K562 (cell line): ENCODE results near the gene SEPTIN8. TPM values are rescaled to one million over a fixed set of nuclear protein-coding genes. Genes with fewer than 3 reads are reported as not detected.

Experiments
- ATAC-seq: fragments of 200-7000 bp; cut with Tn5 transposase; 3 replicates; pipeline ENCODE4 v1.9.1; 2020; ENCODE audit warnings: moderate library complexity
- BruUV-seq: library from RNA; stranded (reverse); fragments of 400-500 nt; replicated peaks from 2 replicates; lab custom pipeline; 2021; lab: Mats Ljungman, UMichigan
- CTCF ChIA-PET: fragments of 300-600 bp; formaldehyde crosslinking; extraction: SDS; loops from one replicate; lab custom pipeline; 2021; ENCODE audit warnings: low intra/inter-chr PET ratio; lab: Yijun Ruan, JAX
- POLR2A ChIA-PET: fragments of 300-600, 350-650 bp; sonication (Branson Sonifier 250); formaldehyde crosslinking; extraction: SDS; loops from one replicate; lab custom pipeline; 2021; ENCODE audit warnings: antibody characterized with exemption, inconsistent platforms; lab: Yijun Ruan, JAX
- DNase-seq, 4 experiments: peaks; one replicate each; pipeline versions ENCODE4 v3.0.0 to v3.0.0-alpha.2; 2011 to 2018; ENCODE audit warnings: low spot score in 3 of 4, mixed read lengths in 3 of 4; ENCODE audit errors: extremely low read depth in 1 of 4
- FAIRE-seq: peaks from 2 replicates; lab custom pipeline; 2011; peaks lifted over from hg19 to GRCh38; lab: Jason Lieb, UNC
- H2AFZ ChIP-seq: 2 replicates; pipeline ENCODE4 v1.6.0; 2011; ENCODE audit warnings: low read depth, low read length, control low read depth, inconsistent platforms
- H3K27ac ChIP-seq: fragments of 200-600 bp; 3 replicates; pipeline ENCODE4 v1.8.0; 2011; ENCODE audit warnings: low read depth, mild to moderate bottlenecking, control low read depth, inconsistent platforms, low read length, moderate library complexity, mixed read lengths; ENCODE audit errors: extremely low read depth
- H3K27me3 ChIP-seq, 2 experiments: fragments of 300-600 bp in 1 of 2; 2 replicates in 1 of 2; 3 replicates in 1 of 2; pipeline versions ENCODE4 v1.6.0 to v1.8.0; 2011; ENCODE audit warnings: inconsistent platforms in 2 of 2, low read length in 2 of 2, mild to moderate bottlenecking in 1 of 2, mixed read lengths in 1 of 2, moderate library complexity in 1 of 2; ENCODE audit not compliant: control insufficient read depth in 2 of 2, insufficient read depth in 2 of 2
- H3K36me3 ChIP-seq: fragments of 300-600 bp; 3 replicates; pipeline ENCODE4 v1.8.0; 2011; ENCODE audit warnings: mild to moderate bottlenecking, low read length, inconsistent platforms; ENCODE audit not compliant: control insufficient read depth, insufficient read depth
- H3K4me1 ChIP-seq, 2 experiments: fragments of 200-600 bp in 1 of 2; replicated peaks in 1 of 2; 2 replicates in 1 of 2; 3 replicates in 1 of 2; pipeline versions ENCODE4 v1.5.1 to v1.8.0; 2011; ENCODE audit warnings: inconsistent platforms in 2 of 2, low read length in 2 of 2, mild to moderate bottlenecking in 1 of 2, mixed read lengths in 1 of 2, moderate library complexity in 1 of 2; ENCODE audit not compliant: control insufficient read depth in 2 of 2, insufficient read depth in 2 of 2
- H3K4me2 ChIP-seq: 2 replicates; pipeline ENCODE4 v1.6.1; 2011; ENCODE audit warnings: low read length, control low read depth, inconsistent platforms, mixed read lengths; ENCODE audit not compliant: insufficient read depth
- H3K4me3 ChIP-seq: fragments of 200-600 bp; sonication (generic), shearing (Covaris generic); 2 replicates; pipeline ENCODE4 v1.5.1; 2016; ENCODE audit warnings: control low read depth, inconsistent platforms
- H3K79me2 ChIP-seq: fragments of 200-600 bp; 3 replicates; pipeline ENCODE4 v1.8.0; 2011; ENCODE audit warnings: low read length, inconsistent platforms; ENCODE audit not compliant: control insufficient read depth, insufficient read depth
- H3K9ac ChIP-seq, 2 experiments: 2 replicates each; pipeline versions ENCODE4 v1.6.0 to v1.6.1; 2011; ENCODE audit warnings: low read depth in 2 of 2, low read length in 2 of 2, control low read depth in 1 of 2, inconsistent platforms in 1 of 2, mild to moderate bottlenecking in 1 of 2, mixed read lengths in 1 of 2; ENCODE audit not compliant: insufficient read depth in 1 of 2
- H3K9me1 ChIP-seq: one replicate; pipeline ENCODE4 v1.6.0; 2011; ENCODE audit warnings: inconsistent platforms, mild to moderate bottlenecking, low read length, moderate library complexity; ENCODE audit not compliant: control insufficient read depth, insufficient read depth
- H3K9me3 ChIP-seq: replicated peaks from 2 replicates; pipeline ENCODE4 v1.5.1; 2011; ENCODE audit warnings: low read depth, low read length, inconsistent platforms; ENCODE audit not compliant: control insufficient read depth, insufficient read depth
- H4K20me1 ChIP-seq: replicated peaks from 2 replicates; pipeline ENCODE4 v1.6.1; 2011; ENCODE audit warnings: low read length, inconsistent platforms, mixed read lengths; ENCODE audit not compliant: control insufficient read depth, insufficient read depth
- ARID3A ChIP-seq: IDR thresholded peaks from 2 replicates; pipeline ENCODE4 v1.6.1; 2012; ENCODE audit warnings: low read depth, low read length, improper control_type of control experiment, borderline replicate concordance
- GATAD2B ChIP-seq: fragments of 450-650 bp; IDR thresholded peaks from 2 replicates; pipeline ENCODE4 v1.6.1; 2017; ENCODE audit warnings: mild to moderate bottlenecking, borderline replicate concordance
- MTA2 ChIP-seq: fragments of 450-650 bp; IDR thresholded peaks from 2 replicates; pipeline ENCODE4 v1.6.1; 2016; ENCODE audit warnings: low read depth
- TBP ChIP-seq: optimal IDR thresholded peaks from 2 replicates; pipeline ENCODE3; 2011; ENCODE audit warnings: low read depth, low read length, improper control_type of control experiment
- TCF3 ChIP-seq: sonication (generic); formaldehyde crosslinking; IDR thresholded peaks from 2 replicates; pipeline ENCODE4 v1.4.0; 2020; ENCODE audit warnings: mild to moderate bottlenecking, missing genetic modification reagents
- TFAM ChIP-seq: fragments of 250-450 bp; sonication (Bioruptor Pico); conservative IDR thresholded peaks from 2 replicates; pipeline ENCODE4 v1.5.0; 2021; ENCODE audit warnings: mild to moderate bottlenecking, moderate library complexity
- YBX1 ChIP-seq: fragments of 450-650 bp; IDR thresholded peaks from 2 replicates; pipeline ENCODE4 v1.7.1; 2016; ENCODE audit warnings: mild to moderate bottlenecking
- YY1 ChIP-seq, 3 experiments: IDR thresholded peaks; 2 replicates each; pipeline ENCODE4 v1.6.1; 2011; ENCODE audit warnings: low read length in 2 of 3, mild to moderate bottlenecking in 2 of 3, moderate library complexity in 2 of 3, borderline replicate concordance in 1 of 3, control low read depth in 1 of 3, low read depth in 1 of 3; ENCODE audit not compliant: insufficient read depth in 3 of 3, insufficient replicate concordance in 2 of 3, control insufficient read depth in 1 of 3, insufficient read length in 1 of 3; ENCODE audit errors: extremely low read depth in 1 of 3
- ZFP36 ChIP-seq: fragments of 150-350 bp; IDR thresholded peaks from 2 replicates; pipeline ENCODE4 v1.6.1; 2018; ENCODE audit warnings: low read length, low read depth; ENCODE audit not compliant: partially characterized antibody
- ZFP91 ChIP-seq: sonication (generic); formaldehyde crosslinking; IDR thresholded peaks from 2 replicates; pipeline ENCODE4 v1.8.0; 2022; ENCODE audit warnings: mild to moderate bottlenecking, missing genetic modification reagents
- ZFPM2 ChIP-seq: fragments of 250-450 bp; sonication (Bioruptor Pico); IDR thresholded peaks from 2 replicates; pipeline ENCODE4 v1.5.1; 2022; ENCODE audit warnings: mild to moderate bottlenecking
- ZNF165 ChIP-seq: fragments of 250-450 bp; sonication (Bioruptor Pico); IDR thresholded peaks from 2 replicates; pipeline ENCODE4 v1.4.0; 2020; ENCODE audit warnings: borderline replicate concordance
- ZNF224 ChIP-seq: sonication (generic); formaldehyde crosslinking; IDR thresholded peaks from 2 replicates; pipeline ENCODE4 v1.8.0; 2022; ENCODE audit warnings: mild to moderate bottlenecking, missing genetic modification reagents
- ZNF354B ChIP-seq: fragments of 250-450 bp; sonication (Bioruptor Pico); IDR thresholded peaks from 2 replicates; pipeline ENCODE4 v1.4.0; 2020
- WGBS: fragments of 100-300 bp; shearing (Covaris generic); methylation state at CpG from one replicate; pipeline ENCODE4 v1.1.6; 2016; ENCODE audit warnings: low coverage, mixed read lengths; ENCODE audit not compliant: insufficient coverage; ENCODE audit errors: missing lambda C conversion rate; 5-methylcytosine and 5-hydroxymethylcytosine counted together
- in situ Hi-C: fragments of 300-500 bp; cut with MboI; formaldehyde crosslinking; loops from 4 replicates; pipeline ENCODE4 v1.15.0; 2018; ENCODE audit warnings: inconsistent platforms, mixed read lengths
- intact Hi-C: fragments of 100-400 bp; cut with micrococcal nuclease; formaldehyde crosslinking; loops from 2 replicates; pipeline ENCODE4 v1.14.2; 2022
- polyA plus RNA-seq, 8 experiments: library from polyadenylated mRNA; depleted of rRNA in 4 of 8; stranded (reverse) in 5 of 8; unstranded in 3 of 8; fragments of >200 nt; fragmentation: Nextera tagmentation in 2 of 8; fragmentation: Illumina TruSeq in 1 of 8; extraction: Ambion mirVana in 2 of 8; extraction: Trizol in 1 of 8; gene quantifications; 2 replicates each; pipeline versions ENCODE4 v1.2.1 to v1.2.3, GENCODE V29; 2011 to 2014; ENCODE audit warnings: inconsistent platforms in 1 of 8, missing spikeins in 1 of 8
- total RNA-seq, 7 experiments: library from RNA; depleted of rRNA in 6 of 7; stranded (reverse); fragments of >200 nt in 6 of 7; fragmentation: Illumina TruSeq in 2 of 7; extraction: Trizol in 2 of 7; gene quantifications; 2 replicates each; pipeline versions ENCODE4 v1.2.1 to v1.2.3, GENCODE V29; 2011 to 2021; ENCODE audit warnings: low replicate concordance in 1 of 7

Gene SEPTIN8
- total and polyA plus RNA-seq, 9 of the 15 experiments (the other 6 are each of a cell fraction or from before 2014, with no cell fraction given), result 19.3 to 142 (median 101) TPM

- no peak overlapping the region for H3K4me2 ChIP-seq
Measured at GRCh38 chr5:132810605-132811004, 33.6 kb upstream of the SEPTIN8 start.

GRCh38 chr5:132808866-132809265 lies 31.8 kb upstream of the SEPTIN8 start:
- ATAC-seq (no peak), FAIRE-seq (no peak), DNase-seq (no peak)
- intact Hi-C loops (no loop called here), in situ Hi-C loops (no loop called here)
- Histone ChIP-seq H3K4me2 (no peak overlapping the region), H3K9me1 (no peaks in the 10 kb centered on the region), H2AFZ (peak overlapping the region; percentile 71), H3K4me3 (no peak overlapping the region), H3K9ac (no peak overlapping the region), H3K36me3 (no peaks in the 10 kb centered on the region), H3K27ac (no peak overlapping the region), H4K20me1 (no peaks in the 10 kb centered on the region), H3K79me2 (no peaks in the 10 kb centered on the region), H3K4me1 (peaks cover 7 to 10% of the 10 kb centered on the region in 2 experiments; a peak in 3 of 5 replicates), H3K27me3 (no peaks in the 10 kb centered on the region), H3K9me3 (no peaks in the 10 kb centered on the region)
- no TSS peak for BruUV-seq
- 16% methylated on average over 3 of the region's 3 CpGs for WGBS
- CTCF ChIA-PET, result interaction anchor here (0.6 kb wide), 1 partner anchor 37 kb away, joined by 4 read pairs; no protein-coding TSS in a partner anchor
- POLR2A ChIA-PET, result interaction anchor here (0.6 to 2.1 kb wide), 10 partner anchors 8 to 76 kb away, joined by 3 to 20 read pairs (median 4); partner anchors contain the start of gene SEPTIN8
- TF ChIP-seq YBX1 (no peak), YY1 (IDR thresholded peaks at IDR 0.05; ENCODE audit: borderline replicate concordance in 1 of 3, control insufficient read depth in 1 of 3, extremely low read depth in 1 of 3, insufficient read depth in 3 of 3, insufficient read length in 1 of 3, insufficient replicate concordance in 2 of 3, low read depth in 1 of 3, low read length in 2 of 3) (no peak), ZFPM2 (CRISPR knock-in tag) (no peak), ARID3A (no peak), ZFP91 (CRISPR knock-in tag) (no peak), MTA2 (no peak), TCF3 (CRISPR knock-in tag) (no peak), TBP (no peak), ZFP36 (no peak), GATAD2B (no peak)

More at GRCh38 chr5:132810605-132811004, 33.6 kb upstream of the SEPTIN8 start:
- ChIA-PET CTCF (no interaction called here), POLR2A (interaction anchor here (0.7 to 2.0 kb wide), 6 partner anchors 9 to 56 kb away, joined by 3 to 6 read pairs (median 3); no protein-coding TSS in a partner anchor)
- intact Hi-C loops, result no loop called here
- no peak for ATAC-seq
- no peaks in the 10 kb centered on the region for H3K9me3 ChIP-seq
- H3K27me3 ChIP-seq, result no peaks in the 10 kb centered on the region
- H3K9ac ChIP-seq, result no peak overlapping the region
- no TSS peak for BruUV-seq
- TF ChIP-seq ZNF224 (CRISPR knock-in tag) (no peak), ZNF354B (CRISPR knock-in tag) (no peak), TFAM (CRISPR knock-in tag) (no peak), ZNF165 (no peak)
- peaks cover 7 to 14% of the 10 kb centered on the region in 2 experiments; a peak in 4 of 5 replicates for H3K4me1 ChIP-seq
- in situ Hi-C loops, result no loop called here
- H3K79me2 ChIP-seq, result no peaks in the 10 kb centered on the region
- no peaks in the 10 kb centered on the region for H3K36me3 ChIP-seq
- DNase-seq, result no peak
- no peaks in the 10 kb centered on the region for H4K20me1 ChIP-seq
- no peak for FAIRE-seq
- no peak overlapping the region for H2AFZ ChIP-seq
- H3K9me1 ChIP-seq, result no peaks in the 10 kb centered on the region
- 78% methylated on average over 4 of the region's 5 CpGs for WGBS
- no peak overlapping the region for H3K4me3 ChIP-seq
- no peak overlapping the region for H3K27ac ChIP-seq
